ENCODE data around the gene LETM1. TPM values are rescaled to one million over a fixed set of nuclear protein-coding genes. Genes with fewer than 3 reads are reported as not detected.
A peak's percentile ranks its signal among the peaks of the same experiment; 100 is the strongest.

Gene LETM1
- polyA plus RNA-seq (ENCODE audit: insufficient read length), result 15.2 TPM

DNA sequence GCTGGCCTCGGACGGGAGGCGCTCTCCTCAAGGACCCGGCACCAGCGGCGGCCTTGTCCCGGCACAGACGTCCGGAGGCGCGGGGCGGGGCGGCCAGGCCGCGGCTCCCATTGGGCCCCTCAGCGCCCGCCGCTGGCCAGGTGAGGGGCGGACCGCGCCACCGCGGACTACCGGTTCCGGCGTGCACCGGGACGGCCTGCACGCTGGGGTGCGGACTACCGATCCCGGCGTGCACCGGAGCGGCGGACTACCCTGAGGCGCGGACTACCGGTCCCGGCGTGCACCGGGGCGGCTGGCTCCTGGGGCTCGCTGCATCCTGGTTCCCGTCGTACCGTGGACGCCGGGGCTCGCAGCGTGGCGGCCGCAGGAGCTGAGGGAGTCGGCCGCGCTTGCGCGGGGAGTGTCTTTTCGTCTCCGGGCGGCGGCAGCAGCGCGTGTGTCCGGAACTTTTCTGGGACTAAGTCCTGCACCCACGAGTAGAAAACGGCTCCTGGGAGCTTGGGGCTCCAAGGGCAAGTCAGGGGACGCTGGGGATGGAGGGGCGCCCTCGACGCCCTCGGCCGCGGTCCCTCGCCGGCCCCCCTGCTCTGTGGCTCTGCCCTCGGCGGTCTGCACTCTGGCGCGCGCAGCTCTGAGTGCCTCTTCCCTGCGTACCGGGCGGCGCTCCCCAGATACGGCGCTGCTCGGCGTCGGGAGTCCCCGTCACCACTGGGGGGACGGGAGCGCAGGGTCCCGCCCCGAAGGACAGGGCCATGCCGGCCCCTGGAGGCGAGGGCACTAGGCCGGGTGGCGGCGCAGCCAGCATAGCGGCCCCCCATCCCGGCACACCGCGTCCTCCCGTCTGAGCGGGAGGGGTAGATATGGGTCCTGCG is at the start of gene LETM1:
LETM1 (minus strand) TSS at position 86 of the 872 bp plus-strand sequence. CDS start 206 bp downstream, outside the sequence.
- peak; percentile 72 for DNase-seq (ENCODE audit: low read depth)

DNA sequence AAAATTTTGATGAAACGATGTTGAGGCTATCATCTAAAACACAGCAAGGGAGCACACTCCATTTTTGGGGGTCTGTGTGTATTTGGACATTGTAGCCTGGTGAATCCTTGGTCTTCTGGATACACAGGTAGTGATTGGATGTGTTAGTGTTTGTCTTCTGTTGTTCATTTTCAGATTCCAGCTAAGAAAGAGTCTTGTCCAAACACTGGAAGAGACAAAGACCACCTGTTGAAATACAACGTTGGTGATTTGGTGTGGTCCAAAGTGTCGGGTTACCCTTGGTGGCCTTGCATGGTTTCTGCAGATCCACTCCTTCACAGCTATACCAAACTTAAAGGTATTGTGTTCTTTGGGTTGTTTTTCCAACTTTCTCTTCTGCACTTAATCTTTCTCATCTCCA is 48.1 kb upstream of the LETM1 start:
- no peak for DNase-seq (ENCODE audit: low read depth)

DNA sequence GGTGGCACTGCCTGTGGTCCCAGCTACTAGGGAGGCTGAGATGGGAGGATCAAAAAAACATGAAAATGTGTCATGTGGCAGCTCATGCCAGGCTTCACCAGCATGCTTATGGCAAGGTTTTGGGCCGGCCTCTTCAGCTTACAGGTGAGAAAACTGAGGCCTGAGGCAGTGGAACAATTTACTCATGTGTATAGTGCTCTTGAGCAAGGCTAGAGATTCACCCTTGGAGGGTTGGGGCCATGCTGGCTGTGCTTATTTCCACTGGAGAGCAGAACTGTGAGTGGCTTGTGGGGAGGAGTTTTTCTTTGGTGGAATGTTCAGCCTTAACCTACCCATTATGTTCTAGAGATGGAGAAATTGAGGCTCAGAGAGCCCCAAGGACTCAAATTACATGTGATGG is 47.1 kb upstream of the LETM1 start:
- no peak for DNase-seq (ENCODE audit: low read depth)

DNA sequence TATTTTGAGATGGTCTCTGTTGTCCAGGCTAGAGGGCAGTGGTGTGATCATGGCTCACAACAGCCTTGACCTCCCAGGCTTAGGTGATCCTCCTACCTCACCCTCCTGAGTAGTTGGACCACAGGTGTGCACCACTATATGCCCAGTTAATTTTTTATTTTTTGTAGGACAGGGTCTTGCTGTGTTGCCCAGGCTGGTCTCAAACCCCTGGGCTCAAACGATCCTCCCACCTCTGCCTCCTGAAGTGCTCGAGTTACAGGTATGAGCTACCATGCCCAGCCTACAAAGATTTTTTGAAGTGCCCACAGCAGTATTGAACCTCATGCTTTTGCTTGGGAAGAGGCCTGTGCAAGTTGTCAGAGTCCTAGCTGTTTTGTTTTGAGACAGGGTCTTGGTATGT is 46.3 kb upstream of the LETM1 start:
- no peak for DNase-seq (ENCODE audit: low read depth)

DNA sequence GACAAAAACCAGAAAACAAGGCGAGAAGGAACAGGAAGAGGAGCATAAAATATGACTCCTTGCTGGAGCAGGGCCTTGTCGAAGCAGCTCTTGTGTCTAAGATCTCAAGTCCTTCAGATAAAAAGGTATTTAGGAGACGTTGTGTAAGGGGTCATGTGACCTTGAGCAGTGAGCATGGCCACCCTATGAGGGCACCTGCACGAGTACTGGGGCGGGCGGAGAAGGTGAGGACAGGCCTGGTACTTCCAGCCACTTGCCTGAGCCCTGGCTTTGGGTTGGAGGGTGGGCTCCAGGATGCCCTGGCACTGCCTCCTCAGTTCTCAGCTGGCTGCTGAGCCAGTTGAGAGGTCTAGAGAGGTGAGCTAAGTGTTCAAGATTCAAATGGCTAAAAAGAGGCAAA is 45.2 kb upstream of the LETM1 start:
- no peak for DNase-seq (ENCODE audit: low read depth)

DNA sequence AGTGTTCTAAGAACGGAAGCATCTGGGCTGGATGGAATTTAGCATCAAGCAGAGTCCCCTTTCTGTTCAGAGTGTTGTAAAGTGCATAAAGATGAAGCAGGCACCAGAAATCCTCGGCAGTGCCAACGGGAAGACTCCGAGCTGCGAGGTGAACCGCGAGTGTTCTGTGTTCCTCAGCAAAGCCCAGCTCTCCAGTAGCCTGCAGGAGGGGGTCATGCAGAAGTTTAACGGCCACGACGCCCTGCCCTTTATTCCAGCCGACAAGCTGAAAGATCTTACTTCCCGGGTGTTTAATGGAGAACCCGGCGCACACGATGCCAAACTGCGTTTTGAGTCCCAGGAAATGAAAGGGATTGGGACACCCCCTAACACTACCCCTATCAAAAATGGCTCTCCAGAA is 44.7 kb upstream of the LETM1 start:
- DNase-seq (ENCODE audit: low read depth), result no peak

DNA sequence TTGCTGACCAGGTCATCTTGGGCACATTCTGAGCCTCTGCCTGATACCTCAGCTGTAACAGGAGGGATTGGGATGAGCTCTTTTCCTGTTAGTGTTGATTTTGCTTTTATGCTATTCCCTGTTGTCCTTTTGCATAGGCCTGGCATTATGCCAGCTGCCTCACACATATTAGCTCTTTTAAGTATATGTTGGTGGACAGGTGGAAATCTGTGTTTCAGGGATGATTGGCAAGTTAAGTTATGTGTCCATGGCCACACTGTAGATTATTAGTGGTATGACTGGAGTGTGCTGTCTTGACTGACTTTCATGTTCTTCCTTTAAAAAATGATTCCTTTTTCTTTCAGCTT is 44.1 kb upstream of the LETM1 start:
- DNase-seq (ENCODE audit: low read depth), result no peak

DNA sequence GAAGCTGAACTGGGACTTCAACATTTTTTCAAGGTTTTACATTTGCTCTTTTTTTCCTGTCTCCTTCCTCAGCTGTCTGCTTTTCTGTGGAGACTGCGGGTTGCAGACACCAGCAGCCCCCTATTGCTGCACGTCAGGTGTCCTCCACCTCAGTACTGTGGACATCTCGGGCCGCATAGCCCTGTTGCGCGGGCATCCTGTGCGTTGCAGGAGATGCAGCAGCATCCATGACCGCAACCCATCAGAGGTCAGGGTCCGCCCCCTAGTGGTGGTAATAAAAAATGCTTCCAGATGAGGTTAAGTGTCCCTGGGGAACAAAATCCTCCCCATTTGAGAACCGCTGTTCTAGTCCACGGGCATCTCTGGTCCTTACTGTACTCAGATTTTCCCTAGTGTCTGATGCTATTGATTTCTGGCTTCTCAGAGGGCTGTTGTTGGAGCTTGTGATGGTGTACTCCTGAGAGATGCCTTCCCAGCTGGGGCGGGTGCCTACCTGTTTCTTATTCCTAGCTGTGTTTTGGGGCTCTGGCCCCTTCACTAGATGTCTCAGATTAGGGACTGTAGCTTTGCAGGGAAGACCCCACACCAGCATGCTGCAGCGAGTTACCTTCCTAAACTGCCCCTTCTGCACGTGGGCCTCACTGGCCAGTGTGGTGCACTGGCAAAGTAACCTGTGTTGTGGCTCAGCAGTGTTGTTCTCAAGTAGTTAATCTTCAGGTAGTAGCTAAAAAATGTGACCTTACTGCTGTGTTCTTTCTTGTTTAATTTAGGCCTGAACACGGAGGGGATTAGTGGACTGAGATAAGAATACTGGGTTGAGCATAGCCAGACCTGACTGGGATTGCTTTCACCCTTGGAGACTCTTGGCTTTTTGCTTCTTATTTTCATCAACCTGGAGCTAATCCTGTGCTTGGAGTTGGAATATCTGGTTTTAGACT is 43.5 kb upstream of the LETM1 start:
- DNase-seq (ENCODE audit: low read depth), result peak; percentile 41

DNA sequence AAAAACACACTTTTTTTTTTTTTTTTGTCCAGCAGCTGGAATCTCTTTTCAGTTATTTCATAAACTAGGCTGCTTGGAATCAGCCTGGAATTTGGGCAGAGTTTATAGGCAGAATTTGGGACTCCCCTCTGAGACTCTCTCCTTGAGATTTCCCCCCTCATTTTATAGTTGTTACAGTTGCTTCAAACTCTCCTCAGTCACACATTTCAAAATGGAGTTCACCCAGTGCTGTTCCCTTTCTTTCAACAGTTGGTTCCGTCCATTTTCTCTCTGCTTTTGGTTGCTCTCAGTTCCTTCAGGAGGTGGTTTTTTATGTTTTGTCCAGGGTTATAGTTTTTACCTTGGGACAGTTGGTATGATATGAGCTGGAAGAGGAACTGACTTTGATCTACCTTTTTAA is 42.7 kb upstream of the LETM1 start:
- no peak for DNase-seq (ENCODE audit: low read depth)

DNA sequence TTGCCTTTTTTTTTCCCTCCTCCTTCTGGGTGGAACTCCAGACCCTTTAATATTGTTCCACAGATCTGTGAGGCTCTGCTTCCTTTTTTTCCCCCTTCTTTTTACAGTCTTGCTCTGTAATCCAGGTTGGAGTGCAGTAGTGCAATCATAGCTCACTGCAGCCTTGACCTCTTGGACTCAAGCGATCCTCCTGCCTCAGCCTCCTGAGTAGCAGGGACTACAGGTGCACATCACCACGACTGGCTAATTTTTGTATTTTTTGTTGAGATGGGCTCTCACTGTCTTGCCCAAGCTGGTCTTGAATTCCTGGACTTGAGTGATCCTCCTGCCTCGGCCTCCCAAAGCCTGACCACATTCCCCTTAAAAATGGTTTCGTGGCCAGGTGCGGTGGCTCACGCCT is 42.1 kb upstream of the LETM1 start:
- DNase-seq (ENCODE audit: low read depth), result no peak

DNA sequence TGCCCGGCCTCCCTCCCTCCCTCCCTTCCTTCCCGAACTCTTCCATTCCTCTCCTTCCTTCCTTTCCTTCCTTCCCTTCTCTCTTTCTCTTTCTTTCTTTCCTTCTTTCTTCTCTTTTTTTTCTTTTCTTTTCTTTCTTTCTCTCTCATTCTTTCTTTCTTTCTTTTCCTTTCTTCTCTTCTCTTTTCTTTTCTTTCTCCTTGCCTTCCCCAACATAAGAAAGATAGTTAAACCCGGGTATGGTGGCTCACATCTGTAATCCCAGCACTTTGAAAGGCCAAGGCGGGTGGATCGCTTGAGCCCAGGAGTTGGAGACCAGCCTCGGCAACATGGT is 40.7 kb upstream of the LETM1 start:
- DNase-seq (ENCODE audit: low read depth), result no peak

DNA sequence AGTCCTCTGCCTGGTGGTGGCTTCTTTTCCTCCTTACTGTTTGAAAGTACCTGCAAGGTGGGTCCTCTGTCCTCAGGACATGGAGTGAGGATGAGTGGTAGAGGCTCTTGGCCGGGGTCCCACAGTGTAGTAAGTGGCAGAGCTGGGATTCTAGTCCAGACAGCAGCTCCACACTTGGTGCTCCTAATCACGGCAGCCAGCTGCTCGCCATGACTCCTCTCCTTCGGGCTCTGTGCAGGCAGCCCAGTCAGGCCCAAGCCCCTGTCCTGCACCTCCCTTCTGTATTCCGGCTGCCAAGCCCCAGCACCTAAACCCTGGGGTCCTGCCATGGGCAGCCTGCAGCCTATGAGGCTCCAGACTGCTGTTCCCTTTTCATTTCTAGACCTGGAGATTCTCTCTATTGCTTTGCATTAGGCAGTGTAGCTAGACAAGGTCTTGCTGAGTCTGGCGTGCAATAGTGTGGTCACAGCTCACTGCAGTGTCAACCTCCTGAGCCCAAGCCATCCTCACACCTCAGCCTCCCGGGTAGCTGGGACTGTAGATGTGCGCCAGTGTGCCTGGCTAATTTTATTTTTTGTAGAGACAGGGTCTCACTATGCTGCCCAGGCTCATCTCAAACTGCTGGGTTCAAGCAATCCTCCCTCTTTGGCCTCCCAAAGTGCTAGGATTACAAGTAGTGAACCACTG is 40.2 kb upstream of the LETM1 start:
- DNase-seq (ENCODE audit: low read depth), result no peak

DNA sequence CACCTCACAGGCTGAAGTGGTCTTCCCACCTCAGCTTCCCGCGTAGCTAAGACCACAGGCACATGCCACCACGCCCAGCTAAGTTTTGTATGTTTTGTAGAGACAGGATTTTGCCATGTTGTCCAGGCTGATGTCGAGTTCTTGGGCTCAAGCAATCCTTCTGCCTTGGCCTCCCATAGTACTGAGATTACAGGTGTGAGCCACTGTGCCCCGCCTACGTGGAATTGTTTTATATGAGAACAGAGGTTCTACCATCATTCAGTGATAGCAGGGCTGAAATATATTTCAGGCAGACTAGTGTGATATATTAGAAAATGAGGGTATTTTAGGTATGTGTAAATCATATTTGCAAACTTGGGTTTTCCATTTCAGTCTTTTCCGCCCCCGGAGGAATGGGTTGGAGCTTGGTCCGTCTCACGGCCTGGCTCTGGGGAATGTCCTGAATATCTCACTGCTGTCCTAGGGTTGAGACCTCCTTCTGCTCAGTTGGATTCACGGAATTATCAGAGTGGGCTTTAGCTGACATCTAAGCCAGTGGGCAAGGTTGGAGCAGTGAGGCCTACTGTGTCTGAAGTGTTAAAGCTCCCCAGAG is 35.1 kb upstream of the LETM1 start:
- no peak for DNase-seq (ENCODE audit: low read depth)

DNA sequence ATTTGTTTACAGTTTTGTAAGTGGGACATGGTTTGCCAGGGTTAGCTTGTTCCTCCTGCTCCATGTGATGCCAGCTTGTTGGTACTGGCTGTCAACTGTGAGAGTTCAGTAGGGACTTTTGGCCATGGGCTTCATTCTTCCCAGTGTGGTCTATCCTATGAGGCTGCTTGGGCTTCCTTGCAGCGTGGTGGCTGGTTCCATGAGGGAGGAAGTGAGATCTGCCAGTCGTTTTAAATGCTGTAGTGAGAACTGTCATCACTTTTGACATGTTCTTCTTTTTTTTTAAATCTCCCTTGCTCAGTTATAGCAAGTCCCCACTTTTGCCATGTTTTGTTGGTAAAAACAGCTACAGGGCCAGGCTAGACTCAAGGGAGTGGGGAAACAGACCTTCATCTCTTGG is 31.1 kb upstream of the LETM1 start:
- DNase-seq (ENCODE audit: low read depth), result no peak

DNA sequence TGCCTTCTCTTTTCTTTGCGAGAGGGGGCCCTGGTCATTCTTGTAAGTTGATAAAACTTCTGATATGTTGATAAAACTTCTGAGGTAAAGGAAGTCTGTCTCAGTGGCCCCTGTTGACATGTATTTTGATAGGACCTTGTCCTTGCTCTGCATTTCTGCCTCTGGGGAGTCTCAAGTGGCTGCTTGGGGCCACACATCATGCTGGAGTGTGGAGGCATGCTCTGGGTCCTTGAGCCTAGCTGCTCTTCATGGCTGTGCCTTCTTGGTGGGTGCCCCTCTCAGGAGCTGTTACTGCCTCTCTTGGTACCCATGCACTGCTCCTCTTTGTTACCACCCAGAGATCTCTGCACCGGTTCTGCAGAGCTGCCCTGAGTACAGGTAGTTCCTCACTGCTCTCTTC is 29.5 kb upstream of the LETM1 start:
- DNase-seq (ENCODE audit: low read depth), result no peak

DNA sequence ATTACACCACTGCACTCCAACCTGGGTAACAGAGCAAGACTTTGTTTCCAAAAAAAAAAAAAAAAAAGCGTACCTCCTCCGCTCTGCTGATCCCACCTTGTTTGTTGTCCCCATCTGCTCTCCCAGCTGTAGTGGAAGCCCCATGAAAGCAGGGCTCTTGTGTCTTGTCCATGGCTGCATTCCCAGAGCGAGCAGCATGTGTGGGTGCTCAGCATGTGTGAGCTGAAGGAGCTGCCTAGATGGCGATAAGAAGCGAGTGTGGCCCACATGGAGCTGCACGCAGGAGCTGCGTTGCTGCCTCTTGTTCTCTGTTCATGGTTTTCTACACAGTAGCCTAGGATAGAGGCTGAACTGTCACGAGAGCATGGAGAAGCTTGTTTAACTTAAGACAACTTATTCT is 27.6 kb upstream of the LETM1 start:
- DNase-seq (ENCODE audit: low read depth), result no peak

DNA sequence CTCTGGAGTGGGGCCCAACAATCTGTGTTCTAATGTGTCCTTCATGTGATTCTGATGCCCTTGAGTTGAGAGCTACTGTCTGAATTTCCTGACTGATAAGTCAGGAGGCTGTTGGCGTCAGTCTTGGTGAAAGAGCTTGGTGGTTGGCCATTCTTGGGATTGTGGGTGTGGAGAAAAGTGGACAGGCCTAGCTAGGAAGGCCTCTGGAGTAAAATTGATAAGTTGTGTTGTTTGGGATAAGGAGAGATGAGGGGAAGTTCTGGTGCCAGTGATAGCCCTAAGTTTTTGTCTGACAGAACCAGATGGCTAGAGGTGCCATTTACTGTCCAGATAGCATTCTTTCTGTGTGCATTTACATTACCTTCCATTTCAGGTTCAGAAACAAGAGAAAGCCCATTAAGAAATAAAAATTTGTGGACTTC is 26.9 kb upstream of the LETM1 start:
- no peak for DNase-seq (ENCODE audit: low read depth)

DNA sequence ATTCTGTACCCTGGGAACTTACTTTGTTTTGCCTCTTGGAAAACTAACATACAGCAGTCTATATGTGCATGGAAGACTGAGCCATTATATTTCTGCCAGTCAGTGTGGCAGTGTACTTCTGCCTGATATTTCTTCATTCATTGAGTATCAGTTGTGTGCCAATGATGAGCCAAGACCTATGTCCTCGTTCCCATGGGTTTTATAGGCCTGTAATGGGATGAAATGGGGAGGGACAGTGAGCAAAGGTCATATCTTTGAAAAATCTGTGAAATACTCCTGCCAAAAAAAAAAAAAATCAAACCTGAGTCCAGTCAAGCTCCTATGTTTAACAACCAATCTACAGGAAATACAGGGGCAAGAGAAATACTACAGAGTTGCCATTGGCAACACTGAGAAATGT is 24.4 kb upstream of the LETM1 start:
- no peak for DNase-seq (ENCODE audit: low read depth)

DNA sequence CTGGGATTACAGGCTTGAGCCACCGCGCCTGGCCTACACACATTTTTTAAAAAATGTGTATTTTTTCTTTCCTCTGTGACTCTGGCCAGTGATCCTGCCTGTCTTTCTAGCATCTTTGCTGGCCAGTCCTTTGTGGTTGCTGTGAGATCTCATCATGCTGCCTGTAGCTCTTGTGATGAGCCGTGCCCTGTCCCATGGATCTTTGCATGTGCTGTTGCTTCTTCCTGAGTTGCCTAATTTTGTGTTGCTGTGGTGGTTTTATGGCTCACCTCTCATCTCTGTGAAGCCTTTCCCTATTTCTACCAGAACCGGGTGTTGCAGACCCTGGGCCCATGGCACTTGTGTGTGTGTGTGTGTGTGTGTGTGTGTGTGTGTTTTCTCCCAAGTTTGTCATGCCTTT is 23.5 kb upstream of the LETM1 start:
- no peak for DNase-seq (ENCODE audit: low read depth)

DNA sequence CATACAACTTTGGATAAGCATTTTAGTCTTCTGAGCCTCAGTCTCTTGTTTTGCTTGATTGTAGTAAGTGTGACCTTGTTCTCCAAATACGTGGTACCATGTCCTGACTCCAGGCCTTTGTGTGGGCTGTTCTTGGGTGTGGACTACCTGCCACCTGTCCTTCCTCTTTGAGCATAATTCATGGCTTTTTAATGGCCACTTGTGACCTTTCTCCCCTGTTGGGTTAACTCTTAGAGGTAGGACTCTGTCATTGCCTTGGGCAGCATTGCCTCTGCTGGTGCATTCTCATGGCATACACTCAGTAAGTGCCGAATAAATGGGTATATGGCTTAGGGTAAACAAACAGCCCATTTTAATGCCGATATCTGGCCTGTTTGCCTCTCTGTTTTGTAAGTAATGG is 18.2 kb upstream of the LETM1 start:
- DNase-seq (ENCODE audit: low read depth), result no peak

DNA sequence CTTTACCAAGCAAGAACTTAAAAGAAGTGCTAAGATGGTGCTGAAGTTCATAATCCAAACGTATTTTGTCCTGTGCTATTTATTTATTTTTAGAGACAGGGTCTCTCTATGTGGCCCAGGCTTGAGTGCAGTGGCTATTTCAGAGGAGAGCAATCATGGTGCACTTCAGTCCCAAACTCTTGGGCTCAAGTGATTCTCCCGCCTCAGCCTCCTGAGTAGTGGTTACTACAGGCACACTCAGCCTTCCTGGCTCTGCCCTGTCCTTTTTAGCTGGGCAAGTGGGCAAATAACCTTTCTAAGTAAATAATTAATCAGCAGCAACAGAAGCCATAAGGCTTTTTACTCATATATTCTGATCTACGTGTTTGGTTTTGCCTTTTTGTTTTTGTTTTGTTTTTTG is 17.8 kb upstream of the LETM1 start:
- DNase-seq (ENCODE audit: low read depth), result no peak

DNA sequence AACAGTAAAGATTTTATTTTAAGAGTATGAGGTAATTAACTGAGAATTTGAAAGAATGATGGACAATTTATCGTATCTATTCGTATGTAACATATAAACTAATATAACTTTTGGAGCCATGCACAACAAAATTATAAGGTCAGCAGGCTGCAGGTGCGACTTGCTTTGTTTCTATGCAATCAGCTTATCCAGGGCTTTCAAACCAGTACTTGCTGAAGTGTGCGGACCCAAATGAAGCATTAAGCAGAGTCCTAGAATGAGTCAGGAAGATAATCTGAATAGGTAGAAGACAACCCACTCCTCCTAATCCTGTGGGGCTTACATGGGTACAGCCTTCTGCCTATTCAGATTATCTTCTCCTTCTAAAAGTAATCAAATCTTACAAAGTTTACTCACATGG is 17.3 kb upstream of the LETM1 start:
- no peak for DNase-seq (ENCODE audit: low read depth)

All from forelimb muscle (tissue), 1 donor.